Lower leg skin (tissue), 3 donors: ENCODE data around the gene ISCU.

ENCODE experiments used
- CTCF ChIP-seq, 3 donors: fragments of 450-650 bp; IDR thresholded peaks; one replicate each; pipeline ENCODE4 v1.5.1; 2016; ENCODE audit warnings: antibody characterized with exemption in 3 of 3, mild to moderate bottlenecking in 3 of 3, moderate library complexity in 2 of 3
- POLR2A ChIP-seq, 2 donors: fragments of 450-650 bp; IDR thresholded peaks; one replicate each; pipeline ENCODE4 v1.6.1; 2016 to 2017; ENCODE audit warnings: antibody characterized with exemption in 2 of 2, mild to moderate bottlenecking in 1 of 2, moderate library complexity in 1 of 2

- TF ChIP-seq CTCF (IDR thresholded peaks at IDR 0.05), result no peak
- no peak for TF ChIP-seq POLR2A (IDR thresholded peaks at IDR 0.05)
Measured at GRCh38 chr12:108616359-108616758, 54.0 kb downstream of the ISCU start.
